HepG2 (cell line): ENCODE data around the gene ACACB. TPM values are rescaled to one million over a fixed set of nuclear protein-coding genes. Genes with fewer than 3 reads are reported as not detected.

Experiments
- GLI4 ChIP-seq: sonication (generic); formaldehyde crosslinking; IDR thresholded peaks from 2 replicates; pipeline ENCODE4 v1.5.1; 2020; ENCODE audit warnings: missing genetic modification reagents, mild to moderate bottlenecking, moderate library complexity, borderline replicate concordance
- PAF1 ChIP-seq: IDR thresholded peaks from 2 replicates; pipeline ENCODE4 v1.6.1; 2016; ENCODE audit warnings: missing genetic modification reagents, missing compliant biosample characterization
- PAWR ChIP-seq: sonication (generic); formaldehyde crosslinking; IDR thresholded peaks from 2 replicates; pipeline ENCODE4 v1.4.0; 2020; ENCODE audit warnings: missing genetic modification reagents, mild to moderate bottlenecking, borderline replicate concordance
- ZNF383 ChIP-seq: sonication (generic); formaldehyde crosslinking; IDR thresholded peaks from 2 replicates; pipeline ENCODE4 v1.4.0; 2020; ENCODE audit warnings: missing genetic modification reagents, mild to moderate bottlenecking, borderline replicate concordance
- ZNF569 ChIP-seq: sonication (generic); formaldehyde crosslinking; IDR thresholded peaks from 2 replicates; pipeline ENCODE4 v1.5.0; 2020; ENCODE audit warnings: mild to moderate bottlenecking, missing genetic modification reagents, moderate library complexity, borderline replicate concordance
- ZNF75D ChIP-seq: sonication (generic); formaldehyde crosslinking; IDR thresholded peaks from 2 replicates; pipeline ENCODE4 v1.8.1; 2023; ENCODE audit warnings: missing genetic modification reagents, mild to moderate bottlenecking, borderline replicate concordance
- polyA plus RNA-seq, 8 experiments: library from polyadenylated mRNA; depleted of rRNA in 3 of 8; stranded (reverse) in 7 of 8; unstranded in 1 of 8; fragments of >200 nt; fragmentation: Illumina TruSeq in 4 of 8; extraction: Trizol in 4 of 8; gene quantifications; 2 replicates each; pipeline versions ENCODE4 v1.2.1 to v1.2.3, GENCODE V29; 2011 to 2016; ENCODE audit warnings: low read depth in 4 of 8, missing spikeins in 1 of 8, mixed read lengths in 1 of 8; ENCODE audit not compliant: insufficient read depth in 1 of 8
- total RNA-seq, 5 experiments: library from RNA; depleted of rRNA; stranded (reverse); fragments of >200 nt; fragmentation: Illumina TruSeq; extraction: Trizol; gene quantifications; 2 replicates each; pipeline ENCODE4 v1.2.3, GENCODE V29; 2016; ENCODE audit warnings: low read depth in 1 of 5
- TF ChIP-seq, protein P1 (sequence below): sonication (generic); formaldehyde crosslinking; IDR thresholded peaks from 2 replicates; pipeline ENCODE4 v1.4.0; 2020; ENCODE audit warnings: missing genetic modification reagents

Gene ACACB
- total and polyA plus RNA-seq, 2 of the 13 experiments (the other 11 are each of a cell fraction or from before 2014, with no cell fraction given): 6.2 to 8.6 TPM

- TF ChIP-seq, protein P1, sequence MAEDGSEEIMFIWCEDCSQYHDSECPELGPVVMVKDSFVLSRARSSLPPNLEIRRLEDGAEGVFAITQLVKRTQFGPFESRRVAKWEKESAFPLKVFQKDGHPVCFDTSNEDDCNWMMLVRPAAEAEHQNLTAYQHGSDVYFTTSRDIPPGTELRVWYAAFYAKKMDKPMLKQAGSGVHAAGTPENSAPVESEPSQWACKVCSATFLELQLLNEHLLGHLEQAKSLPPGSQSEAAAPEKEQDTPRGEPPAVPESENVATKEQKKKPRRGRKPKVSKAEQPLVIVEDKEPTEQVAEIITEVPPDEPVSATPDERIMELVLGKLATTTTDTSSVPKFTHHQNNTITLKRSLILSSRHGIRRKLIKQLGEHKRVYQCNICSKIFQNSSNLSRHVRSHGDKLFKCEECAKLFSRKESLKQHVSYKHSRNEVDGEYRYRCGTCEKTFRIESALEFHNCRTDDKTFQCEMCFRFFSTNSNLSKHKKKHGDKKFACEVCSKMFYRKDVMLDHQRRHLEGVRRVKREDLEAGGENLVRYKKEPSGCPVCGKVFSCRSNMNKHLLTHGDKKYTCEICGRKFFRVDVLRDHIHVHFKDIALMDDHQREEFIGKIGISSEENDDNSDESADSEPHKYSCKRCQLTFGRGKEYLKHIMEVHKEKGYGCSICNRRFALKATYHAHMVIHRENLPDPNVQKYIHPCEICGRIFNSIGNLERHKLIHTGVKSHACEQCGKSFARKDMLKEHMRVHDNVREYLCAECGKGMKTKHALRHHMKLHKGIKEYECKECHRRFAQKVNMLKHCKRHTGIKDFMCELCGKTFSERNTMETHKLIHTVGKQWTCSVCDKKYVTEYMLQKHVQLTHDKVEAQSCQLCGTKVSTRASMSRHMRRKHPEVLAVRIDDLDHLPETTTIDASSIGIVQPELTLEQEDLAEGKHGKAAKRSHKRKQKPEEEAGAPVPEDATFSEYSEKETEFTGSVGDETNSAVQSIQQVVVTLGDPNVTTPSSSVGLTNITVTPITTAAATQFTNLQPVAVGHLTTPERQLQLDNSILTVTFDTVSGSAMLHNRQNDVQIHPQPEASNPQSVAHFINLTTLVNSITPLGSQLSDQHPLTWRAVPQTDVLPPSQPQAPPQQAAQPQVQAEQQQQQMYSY (CRISPR knock-in tag): no peak
- TF ChIP-seq ZNF75D (CRISPR knock-in tag): no peak
- no peak for TF ChIP-seq GLI4
- no peak for TF ChIP-seq ZNF383 (CRISPR knock-in tag)
- TF ChIP-seq PAF1: no peak
- no peak for TF ChIP-seq ZNF569 (CRISPR knock-in tag)
- no peak for TF ChIP-seq PAWR (CRISPR knock-in tag)
Measured at GRCh38 chr12:109127533-109128242, 11.3 kb downstream of the ACACB start (continued).
